RCC 7860 (cell line): ENCODE data around the gene BCAS3.
"Not testable (repeated sequence)": the region's sequence is repeated elsewhere in the genome, so short reads cannot be mapped to it uniquely, and the experiment has no call there.

Experiments used
- DNase-seq: peaks from one replicate; pipeline ENCODE4 v3.0.0-alpha.2; 2015; ENCODE audit warnings: low spot score
- FAIRE-seq: peaks from 2 replicates; lab custom pipeline; 2012; peaks lifted over from hg19 to GRCh38; lab: Jason Lieb, UNC

Gene BCAS3

DNA sequence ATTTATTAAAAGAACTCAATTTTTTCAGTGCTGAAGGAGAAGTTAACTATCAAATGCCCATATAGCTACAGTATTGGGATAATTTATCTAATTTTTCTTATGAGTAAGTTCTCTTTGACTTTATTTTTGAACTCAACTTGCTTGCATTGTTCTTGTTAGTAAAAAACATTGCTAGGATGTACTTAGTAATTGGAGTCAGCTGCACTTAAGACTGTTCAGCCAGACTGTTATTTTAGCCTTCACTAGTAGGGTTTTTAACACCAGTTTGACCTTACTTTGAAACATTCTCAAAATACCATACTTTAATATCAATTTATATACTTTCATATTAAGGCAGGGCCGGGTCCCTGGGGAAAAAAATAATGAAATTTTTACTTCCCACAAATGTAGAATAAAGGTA, 465.4 kb downstream of the BCAS3 start:
- DNase-seq (no peak), FAIRE-seq (no peak)

GRCh38 chr17:61144137-61144536, 466.5 kb downstream of the BCAS3 start:
- FAIRE-seq: no peak
- DNase-seq: no peak

GRCh38 chr17:61144617-61145564, 467.2 kb downstream of the BCAS3 start:
- FAIRE-seq (no peak), DNase-seq (no peak)

DNA sequence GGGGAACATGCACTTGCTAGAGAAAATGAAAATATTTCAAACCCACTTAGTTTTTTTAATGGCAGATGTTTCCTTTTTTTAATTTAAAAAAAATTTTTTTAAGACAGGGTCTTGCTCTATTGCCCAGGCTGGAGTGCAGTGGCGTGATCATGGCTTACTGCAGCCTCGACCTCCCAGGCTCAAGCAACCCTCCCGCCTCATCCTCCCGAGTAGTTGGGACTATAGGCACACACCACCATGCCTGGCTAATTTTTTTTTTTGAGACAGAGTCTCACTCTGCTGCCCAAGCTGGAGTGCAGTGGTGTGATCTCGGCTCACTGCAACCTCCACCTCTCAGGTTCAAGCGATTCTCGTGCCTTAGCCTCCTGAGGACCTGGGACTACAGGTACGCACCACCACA, 469.2 kb downstream of the BCAS3 start:
- FAIRE-seq, DNase-seq: not testable (repeated sequence)

GRCh38 chr17:61149106-61149825, 471.6 kb downstream of the BCAS3 start:
- DNase-seq (no peak), FAIRE-seq (no peak)

DNA sequence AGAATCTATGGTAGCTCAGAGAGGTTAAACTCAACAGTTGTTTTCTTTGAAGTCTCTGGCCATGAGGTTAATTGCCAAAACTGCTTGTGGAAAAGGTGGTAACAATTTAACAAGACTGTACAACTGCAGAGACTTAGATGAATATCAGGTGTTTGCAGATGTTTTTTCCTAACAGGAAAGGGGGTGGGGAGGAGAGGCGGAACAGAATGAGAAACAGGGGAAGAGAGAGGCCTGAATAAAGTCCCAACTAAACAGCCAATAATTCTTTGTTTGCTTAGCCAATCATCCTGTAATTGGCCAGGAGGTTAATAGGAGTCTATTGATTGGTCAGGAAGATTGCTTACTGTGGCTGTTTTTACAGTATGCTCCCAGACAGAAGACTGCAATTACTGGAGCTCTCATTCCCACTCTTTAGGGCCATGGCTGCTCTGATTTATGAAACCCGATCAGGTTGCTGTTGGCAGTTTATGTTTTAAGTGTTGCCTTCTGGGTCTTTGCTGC, 472.3 kb downstream of the BCAS3 start:
- no peak for FAIRE-seq
- DNase-seq: no peak

DNA sequence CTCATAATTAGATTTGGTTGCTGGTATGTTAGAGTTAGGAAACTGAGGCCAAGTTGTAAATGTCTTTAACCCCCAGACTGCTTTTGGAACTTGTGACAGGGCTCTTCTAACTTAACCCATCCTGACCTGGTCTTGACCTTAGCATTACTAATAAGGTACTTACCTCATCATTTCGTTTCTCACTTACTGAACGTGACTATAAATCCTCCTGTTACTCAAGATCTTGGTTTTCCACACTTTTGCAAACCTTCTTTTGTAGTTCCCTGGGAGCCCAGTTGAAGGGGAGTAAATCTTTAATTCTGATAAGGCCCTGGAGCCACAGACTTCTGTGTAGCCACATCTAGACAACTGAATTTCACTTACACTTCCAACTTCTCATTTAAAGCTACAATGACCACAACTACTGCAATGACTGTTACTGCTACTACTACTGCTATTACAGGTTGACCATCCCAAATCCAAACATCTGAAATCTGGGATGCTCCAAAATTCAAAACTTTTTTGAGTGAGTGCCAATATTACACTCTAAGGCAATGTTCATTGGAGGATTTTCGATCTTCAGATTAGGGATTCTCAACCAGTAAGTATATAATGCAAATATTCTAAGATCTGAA, 473.1 kb downstream of the BCAS3 start:
- DNase-seq (peak; percentile 41), FAIRE-seq (peak; percentile 49)

DNA sequence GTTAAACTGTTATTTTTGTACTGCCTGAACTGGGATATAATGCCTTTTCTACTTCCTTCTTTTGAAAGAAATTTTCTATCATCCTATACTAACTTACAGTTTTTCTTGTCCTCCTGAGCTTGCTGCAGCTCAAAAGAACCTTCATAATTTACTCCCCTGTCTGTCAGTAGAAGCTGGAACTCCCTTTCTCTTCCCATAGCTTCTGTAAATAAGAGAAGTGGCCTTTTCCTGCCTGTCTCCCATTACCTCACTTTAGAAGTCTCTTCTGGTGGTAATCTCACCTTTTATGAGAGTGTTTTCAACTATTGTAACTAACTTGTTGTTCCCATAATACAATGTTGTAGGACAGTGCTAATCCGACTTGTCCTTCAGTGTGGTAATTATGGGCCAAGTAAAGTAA, 475.2 kb downstream of the BCAS3 start:
- FAIRE-seq: no peak
- no peak for DNase-seq

DNA sequence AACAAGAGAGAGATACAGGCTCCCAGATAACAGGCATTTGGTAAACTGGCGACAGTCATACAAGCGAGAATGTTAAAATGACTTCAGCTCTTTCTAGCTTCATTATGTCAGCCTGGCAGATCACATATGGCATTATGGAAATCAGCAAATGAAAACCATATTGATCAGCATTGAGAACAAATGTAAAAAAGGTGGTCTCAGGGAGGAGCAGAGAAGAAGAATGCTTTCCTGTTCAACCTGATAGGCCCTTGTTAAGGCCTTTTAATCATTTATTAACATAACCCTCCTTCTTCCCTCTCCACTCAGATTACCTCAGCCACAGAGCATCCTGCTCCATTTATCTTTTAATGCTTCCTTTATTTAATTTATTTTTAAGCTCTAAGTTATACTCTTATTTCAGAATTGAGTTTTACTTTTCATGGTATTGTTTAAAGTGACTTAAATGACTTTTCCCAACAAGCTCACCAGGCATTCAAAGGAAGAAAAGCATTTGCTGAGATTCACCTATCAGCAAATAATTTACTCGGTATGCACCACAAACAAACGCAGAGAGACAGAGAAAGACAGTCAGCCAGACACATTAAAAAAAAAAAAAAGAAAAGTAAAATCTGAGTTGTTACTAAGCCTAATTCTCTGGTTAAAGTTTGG, 478.1 kb downstream of the BCAS3 start:
- DNase-seq: peak; percentile 41
- peak; percentile 88 for FAIRE-seq

DNA sequence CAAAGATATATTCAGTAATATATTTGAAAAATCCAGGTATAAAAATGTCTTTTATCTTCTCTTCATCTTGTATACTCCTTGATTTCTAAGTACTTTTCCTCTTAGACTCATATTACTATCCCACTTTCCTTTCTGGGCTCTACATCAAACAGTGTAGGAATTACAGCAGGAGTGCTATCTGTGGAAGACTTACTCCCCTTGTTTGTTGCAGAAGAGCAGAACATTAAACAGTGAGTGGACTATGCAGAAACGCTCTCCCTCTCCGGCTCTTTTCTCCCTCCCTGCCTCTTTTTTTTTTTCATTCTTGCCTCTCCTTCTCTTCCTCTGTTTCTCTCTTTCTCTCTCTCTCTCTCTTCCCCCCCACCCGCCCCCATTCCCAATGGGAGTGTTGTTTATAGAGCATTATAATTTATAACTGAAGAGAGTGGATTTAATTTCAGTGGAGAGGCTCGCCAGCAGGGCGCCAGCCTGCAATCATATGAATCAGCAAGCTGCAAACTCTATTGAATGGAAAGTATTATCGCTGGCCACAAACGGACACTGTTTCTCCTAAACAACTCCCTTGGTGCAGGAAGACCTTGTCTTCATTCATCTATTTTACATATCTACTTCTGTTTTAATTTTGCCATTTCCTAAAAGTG, 479.7 kb downstream of the BCAS3 start:
- peak; percentile 81 for FAIRE-seq
- peak; percentile 69 for DNase-seq

DNA sequence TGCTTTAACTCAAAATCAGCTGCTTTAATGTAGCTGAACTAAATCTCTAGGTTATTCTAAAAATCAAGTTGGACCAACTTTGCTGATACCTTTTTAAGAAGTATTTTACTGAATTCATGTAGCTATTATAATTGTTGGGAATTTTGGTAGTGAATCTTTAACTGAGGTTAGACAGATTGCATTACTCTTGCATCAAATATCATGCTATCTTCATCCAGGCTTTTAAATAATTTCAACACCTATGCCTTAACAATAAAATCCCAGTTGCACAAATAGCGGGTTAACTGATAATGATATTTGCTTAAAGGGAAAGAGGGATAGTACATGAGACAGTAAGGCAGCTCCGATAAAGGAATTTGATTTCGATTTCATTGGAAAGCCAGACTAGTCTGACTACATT, 480.7 kb downstream of the BCAS3 start:
- no peak for FAIRE-seq

DNA sequence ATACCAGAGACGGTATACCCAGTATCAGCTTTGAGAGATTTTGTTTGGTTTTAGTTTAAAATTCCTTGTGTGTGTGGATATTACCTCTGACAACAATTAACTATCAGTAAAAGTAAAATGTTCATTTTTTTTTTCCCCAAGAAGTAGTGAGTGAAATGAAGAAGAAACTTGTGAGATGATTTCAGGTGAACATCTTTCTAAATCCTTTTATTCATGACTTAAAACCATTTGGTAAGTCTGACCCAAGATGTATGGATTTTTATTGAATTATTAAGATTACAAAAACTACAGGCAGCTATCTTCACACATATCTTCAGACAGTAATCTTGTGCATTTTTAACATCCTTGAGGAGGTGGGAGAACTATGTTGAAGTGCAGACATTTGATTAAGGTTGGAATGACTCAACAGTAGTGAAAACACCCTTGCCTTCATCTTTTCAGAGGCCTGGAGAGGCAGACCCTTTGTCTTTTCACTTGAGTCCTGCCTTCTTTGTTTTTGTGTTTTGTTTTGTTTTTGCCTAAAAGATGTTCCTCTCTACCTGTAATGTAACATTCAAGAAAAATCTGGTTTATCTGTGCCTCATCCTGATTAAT, 481.7 kb downstream of the BCAS3 start:
- peak; percentile 77 for FAIRE-seq
- DNase-seq: no peak

More for the DNA sequence above, 480.7 kb downstream of the BCAS3 start:
- DNase-seq: no peak

DNA sequence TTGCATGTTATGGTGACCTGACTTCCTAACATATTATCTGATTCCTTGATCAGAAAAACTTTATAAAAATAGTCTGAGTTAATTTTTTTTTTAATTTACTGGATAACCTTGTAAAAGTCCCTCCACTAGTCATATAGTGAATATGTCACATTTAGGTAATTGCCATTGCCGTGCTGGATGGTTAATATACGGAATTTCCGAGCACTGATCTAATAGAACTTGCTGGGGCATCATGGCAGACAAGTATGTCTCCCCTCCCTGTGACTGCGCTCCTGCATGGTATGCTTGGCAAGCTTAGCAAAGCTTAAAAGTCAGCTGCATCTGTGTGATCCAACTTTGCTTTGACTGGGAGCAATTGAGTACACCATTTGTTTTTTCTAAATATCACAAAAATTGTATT, 482.6 kb downstream of the BCAS3 start:
- DNase-seq (no peak), FAIRE-seq (no peak)

GRCh38 chr17:61160789-61161445, 483.3 kb downstream of the BCAS3 start:
- DNase-seq (no peak), FAIRE-seq (no peak)

- DNase-seq: no peak
- no peak for FAIRE-seq
These were observed 484.0 kb downstream of the BCAS3 start for GRCh38 chr17:61161615-61162134.

DNA sequence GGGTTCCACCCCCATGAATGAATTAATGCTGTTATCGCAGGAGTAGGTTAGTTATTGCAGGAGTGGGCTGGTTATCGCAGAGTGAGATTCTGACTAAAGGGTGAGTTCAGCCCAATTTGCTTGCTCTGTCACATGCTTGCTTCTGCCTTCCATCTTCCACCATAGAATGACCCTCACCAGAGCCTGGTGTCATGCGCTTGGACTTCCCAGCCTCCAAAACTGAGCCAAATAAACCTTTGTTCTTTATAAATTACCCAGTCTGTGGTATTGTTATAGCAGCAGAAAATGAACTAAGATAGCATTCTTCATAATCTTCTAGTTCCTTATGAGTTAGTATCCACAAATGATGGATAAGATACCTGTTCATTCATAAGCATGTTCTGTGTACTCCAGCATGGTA, 486.9 kb downstream of the BCAS3 start:
- FAIRE-seq (no peak), DNase-seq (no peak)

DNA sequence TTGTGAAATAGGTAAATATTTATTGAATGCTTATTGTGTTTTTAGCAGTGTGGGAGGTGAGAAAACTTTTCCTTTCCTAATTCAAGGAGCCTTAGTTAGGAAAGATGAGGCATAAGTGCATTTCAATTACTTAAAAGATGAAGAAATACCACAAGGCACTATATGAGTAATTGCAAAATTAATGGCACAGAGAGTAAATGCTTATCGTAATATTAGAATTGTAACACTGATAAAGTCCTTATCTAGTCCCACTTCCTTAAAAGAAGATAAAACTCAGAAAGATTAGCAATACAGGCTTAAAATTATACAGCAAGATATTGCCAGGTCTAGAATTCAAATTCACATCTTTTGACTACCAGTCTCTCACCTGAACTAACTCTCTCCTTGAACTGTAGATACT, 489.4 kb downstream of the BCAS3 start:
- FAIRE-seq (no peak), DNase-seq (no peak)

DNA sequence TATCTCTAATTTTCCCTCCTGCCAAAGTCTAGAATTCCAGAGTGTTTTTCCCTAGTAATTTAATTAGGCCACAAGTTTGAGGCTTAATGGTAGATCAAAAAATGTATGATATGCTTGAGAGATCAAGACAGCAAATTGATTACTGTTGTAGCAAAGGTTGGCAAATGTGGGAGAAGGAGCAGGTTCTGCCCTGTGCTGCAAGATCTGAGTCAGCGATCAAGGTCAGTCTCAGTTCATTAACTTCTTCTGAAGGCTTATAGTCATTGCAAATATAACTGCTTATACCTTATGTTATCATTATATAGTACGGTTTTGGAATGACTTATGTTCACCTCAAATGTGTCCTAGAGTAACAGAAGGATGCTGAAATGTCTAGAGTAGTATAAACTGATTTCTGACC, 490.9 kb downstream of the BCAS3 start:
- peak; percentile 65 for DNase-seq
- FAIRE-seq: peak; percentile 97

DNA sequence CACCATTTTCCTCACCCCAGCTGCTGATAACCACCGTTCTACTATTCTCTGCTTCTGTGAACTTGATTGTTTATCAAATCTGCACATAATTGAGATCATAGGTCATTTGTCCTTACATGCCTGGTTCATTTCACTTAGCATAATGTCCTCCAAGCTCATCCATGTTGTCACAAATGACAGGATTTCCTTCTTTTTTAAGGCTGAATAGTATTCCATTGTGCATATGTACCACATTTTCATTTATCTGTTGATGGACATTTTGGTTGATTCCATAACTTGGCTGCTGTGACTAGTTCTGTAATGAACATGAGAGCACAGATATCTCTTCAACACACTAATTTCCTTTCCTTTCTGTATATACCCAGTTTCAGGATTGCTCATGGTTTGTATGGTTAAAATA, 496.7 kb downstream of the BCAS3 start:
- no peak for DNase-seq
- FAIRE-seq: no peak
